GM15510 (cell line): ENCODE results near the gene PKD1L1.

Experiments
- POLR2A ChIP-seq: IDR thresholded peaks from 3 replicates; pipeline ENCODE4 v1.6.1; 2011; ENCODE audit warnings: borderline replicate concordance; ENCODE audit not compliant: insufficient read length; ENCODE audit errors: extremely low read depth

PKD1L1 gene

DNA sequence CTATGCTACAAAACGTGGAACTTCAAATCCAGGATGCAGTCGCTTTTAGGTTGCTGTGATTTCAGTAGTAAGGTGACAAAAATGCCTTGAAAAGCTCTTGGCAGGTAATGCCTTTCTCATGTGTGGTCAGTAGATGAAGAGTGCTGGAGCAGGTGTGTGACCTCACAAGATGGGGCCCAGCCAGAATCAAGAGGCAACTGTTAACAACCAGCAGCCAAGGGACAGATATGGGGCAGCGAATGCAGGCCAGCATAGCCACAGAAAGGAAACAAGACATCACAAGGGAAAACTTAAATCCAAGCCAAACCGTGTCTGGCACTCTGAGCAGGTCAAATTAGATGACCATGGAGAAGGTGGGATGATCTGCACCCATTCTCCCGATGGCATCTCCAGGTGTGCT lies 18.9 kb upstream of the PKD1L1 start:
- TF ChIP-seq POLR2A: no peak

DNA sequence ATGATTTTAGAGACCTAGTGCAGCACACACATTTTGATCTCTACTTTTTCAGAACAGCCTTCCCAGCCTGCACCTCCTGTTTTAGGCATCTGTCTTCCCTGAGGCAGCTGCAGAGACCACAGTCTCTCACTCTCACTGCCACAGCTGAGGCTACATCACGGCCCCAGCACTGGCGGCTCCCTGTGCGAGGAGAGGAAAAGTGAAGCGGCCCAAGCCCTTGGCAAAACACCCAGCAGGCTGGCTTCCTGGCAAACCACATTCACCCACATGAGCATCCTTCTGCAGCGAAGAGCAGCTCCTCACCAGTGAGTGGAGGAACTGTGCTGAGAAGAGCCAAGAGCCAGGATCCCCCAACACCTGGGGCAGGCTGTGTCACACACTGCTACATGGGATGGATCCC lies 17.2 kb upstream of the PKD1L1 start:
- no peak for TF ChIP-seq POLR2A

DNA sequence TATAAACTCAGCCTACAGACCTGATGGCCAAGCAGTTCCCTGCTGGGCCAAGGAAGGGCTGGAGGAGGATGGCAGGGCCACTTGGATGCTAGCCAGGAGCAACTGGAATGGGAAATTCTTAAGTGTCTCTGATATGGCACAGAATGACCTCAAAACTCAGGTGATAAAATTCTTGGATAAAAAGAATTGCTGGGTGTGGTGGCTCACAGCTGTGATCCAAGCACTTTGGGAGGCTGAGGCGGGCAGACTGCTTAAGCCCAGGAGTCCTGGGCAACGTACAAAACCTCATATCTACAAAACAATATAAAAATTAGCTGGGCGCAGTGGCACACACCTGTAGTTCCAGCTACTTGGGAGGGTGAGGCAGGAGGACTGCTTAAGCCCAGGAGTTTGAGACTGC lies 14.0 kb upstream of the PKD1L1 start:
- TF ChIP-seq POLR2A: no peak

DNA sequence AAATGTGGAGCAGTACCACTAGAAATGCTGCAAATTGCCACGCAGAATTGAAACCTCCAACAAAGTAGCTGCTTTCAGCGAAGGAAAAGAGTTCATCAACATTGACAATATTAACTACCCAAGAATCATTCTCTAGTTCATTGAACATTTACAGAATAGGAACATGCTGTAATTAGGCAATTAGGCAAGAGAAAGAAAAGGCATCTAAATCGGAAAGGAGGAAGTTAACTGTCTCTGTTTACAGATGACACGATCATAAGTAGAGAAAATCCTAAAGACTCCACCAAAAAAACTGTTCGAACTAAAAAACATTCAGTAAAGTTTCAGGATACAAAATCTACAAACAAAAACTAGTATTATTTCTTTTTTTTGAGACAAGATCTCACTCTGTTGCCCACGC lies 8.9 kb upstream of the PKD1L1 start:
- TF ChIP-seq POLR2A: no peak

DNA sequence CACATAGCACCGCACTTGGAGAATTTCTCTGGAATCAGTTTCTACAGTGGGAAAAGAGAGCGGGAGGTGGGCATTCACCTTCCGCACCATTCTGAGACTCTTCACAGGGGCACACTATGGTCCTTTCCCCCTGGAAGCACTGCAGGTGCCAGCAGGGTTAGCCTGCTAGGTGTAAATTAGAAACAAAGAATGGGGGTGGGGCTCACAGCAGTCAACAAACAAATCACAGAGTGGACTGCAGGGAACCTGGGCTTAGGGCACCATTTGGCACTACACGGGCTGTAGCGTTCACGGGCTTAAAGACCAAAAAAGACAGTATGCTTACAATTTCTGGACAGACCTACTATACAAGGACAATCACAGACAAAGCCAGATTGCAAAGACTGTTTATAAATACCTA lies 8.0 kb upstream of the PKD1L1 start:
- TF ChIP-seq POLR2A: no peak

DNA sequence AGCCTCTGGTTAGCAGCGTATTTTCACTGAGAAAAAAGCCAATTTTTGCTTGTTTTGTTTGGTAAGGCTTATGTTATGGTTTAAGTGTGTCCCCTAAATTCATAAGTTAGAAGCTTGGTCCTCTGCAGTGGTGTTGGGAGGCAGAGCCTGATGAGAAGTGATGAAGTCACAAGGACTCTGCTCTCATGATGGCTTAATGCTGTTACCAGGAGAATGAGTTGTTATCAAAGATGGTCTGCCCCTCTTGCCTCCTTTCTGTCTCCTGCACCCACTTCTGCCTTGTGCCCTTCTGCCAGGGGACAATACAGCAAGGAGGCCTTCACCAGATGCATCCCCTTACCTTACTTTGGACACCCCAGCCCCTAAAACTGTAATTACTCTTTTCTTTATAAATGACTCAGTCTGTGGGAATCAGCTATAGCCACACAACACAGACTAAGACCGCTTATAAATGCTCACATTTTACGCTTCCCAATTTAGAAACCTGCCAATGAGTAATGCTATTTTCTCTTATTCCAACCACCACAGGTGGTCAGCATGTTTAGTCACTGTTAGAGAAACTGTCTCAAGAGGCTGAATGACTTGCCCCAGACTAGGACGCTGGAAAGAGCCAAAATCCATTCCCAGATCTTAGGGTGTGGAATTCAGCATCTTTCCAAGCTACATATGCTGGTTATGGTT lies 6.1 kb upstream of the PKD1L1 start:
- no peak for TF ChIP-seq POLR2A

DNA sequence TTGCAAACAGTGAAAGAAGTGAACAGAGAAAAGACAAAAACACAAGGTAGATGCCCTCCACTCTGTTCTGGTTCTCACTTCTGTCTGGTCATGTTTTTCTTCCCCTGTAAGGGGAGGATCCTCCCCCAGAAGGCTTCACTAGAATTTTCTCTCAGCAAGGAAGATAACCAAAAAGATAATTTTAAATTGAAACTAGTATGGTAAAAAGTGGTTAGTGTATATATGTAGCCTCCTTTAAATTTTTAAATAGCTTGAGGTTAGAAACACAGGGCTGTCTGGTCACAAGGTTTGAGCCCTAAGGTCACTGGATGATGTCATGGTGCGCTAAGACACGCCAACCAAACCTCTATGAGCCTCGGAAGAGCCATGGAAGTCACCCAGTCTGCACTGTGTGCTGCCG lies 5.6 kb upstream of the PKD1L1 start:
- no peak for TF ChIP-seq POLR2A

DNA sequence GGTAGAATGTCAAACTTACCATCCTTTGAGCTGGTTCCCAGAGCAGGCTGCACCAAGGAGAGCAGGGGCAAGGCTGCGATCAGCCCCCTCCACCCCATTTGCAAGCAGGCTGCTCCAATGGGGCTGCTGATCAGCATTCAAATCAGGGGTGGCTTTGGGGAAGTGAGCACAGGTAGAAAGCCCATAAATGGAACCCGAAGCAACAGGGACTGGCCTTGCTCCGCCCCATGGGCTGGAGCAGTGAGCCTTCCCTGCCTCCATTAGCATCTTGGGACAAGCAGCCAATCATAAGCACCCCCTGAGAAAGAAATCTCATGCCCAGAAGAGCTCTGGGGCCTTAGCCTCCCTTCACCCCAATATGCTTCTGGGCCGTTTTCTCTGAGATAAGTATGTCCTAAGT lies 4.0 kb upstream of the PKD1L1 start:
- TF ChIP-seq POLR2A: no peak

DNA sequence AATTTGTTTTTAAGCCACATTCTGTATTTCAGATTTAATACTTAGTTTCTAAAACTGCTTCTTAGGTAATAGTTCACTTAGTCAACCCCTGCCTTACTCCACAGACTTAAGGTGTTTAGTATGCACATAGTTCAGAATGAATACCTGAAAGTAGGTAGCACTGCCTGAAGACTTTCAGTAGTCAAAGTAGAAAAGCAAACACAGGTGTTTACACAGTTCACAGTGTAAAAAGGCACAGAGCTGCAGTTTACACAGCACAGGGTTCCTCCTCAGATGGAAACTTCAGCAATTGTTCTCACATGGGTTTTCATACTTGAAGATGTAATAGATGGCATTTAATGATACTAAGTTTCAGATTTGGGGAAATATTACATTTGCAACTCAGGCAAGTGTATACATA lies 3.1 kb upstream of the PKD1L1 start:
- TF ChIP-seq POLR2A: no peak

DNA sequence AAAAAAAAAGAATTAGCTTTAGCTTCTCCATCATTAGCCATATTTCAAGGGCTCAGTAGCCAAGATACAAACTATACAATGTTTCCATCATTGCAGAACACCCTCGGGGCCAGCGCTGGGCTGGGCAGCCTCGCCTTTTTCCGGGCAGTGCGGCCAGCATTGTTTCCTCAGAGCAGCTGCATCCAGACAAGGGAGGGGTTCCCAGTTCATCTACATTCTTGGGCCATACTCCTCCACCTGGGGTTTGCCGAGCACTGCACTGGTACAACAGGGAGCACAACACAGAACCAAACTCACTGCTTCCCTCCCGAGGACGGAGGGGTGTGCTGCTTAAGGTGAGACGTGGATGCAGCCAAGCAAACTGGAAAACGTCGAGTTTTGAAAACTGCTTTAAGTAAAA lies 2.4 kb upstream of the PKD1L1 start:
- TF ChIP-seq POLR2A: no peak

DNA sequence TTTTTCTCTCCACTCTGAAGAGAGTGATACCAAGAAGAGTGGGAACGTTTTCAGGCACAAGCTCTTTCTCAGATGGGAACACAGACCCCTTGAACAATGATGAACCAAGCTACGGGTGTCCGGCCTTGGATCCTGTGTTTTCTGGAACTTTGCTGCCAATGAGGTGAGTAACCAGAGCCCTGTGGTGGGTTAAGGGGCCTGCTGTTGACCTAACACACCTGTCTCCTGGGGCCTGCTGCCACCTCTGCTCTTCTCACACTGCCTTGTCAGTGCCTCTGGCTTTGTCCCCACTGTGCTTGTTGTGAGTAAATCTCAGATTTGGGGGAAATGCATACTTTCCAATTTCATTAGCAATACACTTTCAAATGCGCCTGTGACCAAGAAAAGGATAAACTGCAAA lies 1.4 kb upstream of the PKD1L1 start:
- no peak for TF ChIP-seq POLR2A

DNA sequence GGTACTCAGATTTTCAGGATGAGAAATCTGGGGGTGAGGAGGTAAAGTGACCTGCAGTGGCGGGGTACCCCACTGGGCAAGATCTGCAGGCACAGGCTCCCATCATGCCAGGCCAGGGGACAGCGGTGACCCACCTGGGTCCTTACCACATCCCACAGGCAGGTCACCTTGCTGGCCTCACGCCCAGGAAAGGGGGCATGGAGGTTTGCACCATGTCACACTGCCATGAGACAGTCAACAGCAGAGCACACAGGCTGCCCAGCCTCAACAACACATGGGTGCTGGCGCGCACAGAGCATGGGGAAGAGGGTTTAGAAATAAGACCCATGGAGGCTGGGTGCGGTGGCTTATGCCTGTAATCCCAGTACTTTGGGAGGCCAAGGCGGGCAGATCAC lies 914 bp downstream of the PKD1L1 start:
- TF ChIP-seq POLR2A: no peak

DNA sequence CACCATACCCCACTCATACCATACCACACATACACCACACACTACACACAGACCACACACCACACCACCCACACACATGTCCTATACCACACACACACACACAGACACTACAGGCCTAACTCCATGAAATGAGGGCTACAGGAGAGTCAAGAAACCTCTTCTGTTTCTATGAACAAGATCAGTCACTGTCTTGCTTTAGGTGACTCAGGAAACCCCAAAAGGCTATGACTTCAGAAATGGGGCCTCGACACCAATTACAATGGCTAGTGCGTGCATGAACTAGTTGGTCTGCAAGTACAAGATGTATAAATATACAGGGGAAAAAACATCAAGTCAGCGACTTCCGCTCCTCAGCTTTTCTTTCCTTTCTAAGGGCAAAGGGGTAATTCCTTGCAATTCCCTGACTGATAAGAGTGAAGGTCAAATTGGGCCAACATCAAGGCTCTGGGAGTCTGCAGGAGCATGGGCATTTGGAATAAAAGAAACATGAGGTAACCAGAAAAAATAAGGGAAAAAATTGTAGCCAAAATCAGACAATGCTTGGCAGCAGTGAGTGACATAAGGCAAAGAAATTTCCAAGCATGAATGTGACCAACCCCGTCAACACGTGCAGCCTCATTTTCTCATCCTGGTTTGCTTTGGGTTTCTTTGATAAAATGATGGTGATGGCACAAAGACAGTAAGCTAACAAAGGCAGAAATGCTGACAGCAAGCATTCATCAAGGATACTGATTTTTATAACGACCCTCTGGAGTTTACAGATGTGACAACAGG lies 1.5 kb downstream of the PKD1L1 start:
- TF ChIP-seq POLR2A: no peak

DNA sequence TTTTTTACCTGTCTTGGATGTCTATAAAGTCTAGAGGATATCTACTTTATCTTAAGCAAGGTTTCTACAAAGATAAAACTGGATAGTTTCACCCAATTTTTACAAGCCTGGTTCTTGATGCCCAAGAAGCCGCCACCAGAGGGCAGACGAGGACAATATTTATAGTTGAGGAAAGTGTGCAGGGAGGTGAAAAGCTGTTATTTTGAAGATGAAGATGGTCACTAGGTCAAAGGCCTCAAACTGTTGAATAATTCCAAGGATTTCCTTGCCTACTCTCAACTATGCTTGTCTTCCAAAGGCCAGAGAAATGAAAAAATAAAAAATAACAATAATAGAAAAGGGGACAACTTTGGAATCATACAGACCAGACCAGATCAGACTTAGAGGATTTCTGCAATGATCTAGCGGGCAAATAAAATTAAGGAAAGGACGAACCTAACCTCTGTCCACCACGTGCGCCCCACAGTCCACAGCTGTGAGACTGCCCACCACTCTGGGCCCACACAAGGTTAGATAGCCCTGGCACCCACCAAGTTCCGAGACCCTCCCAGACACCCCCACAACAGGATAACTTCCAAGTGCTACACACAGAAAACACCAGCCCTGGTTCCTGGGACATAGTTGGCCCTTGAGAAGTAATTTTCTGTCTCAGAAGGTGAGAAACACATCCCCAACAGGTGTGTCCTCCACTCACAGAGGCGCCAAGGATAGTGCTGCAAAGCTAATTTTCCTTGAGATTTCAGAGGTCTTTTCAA lies 2.8 kb downstream of the PKD1L1 start:
- no peak for TF ChIP-seq POLR2A

DNA sequence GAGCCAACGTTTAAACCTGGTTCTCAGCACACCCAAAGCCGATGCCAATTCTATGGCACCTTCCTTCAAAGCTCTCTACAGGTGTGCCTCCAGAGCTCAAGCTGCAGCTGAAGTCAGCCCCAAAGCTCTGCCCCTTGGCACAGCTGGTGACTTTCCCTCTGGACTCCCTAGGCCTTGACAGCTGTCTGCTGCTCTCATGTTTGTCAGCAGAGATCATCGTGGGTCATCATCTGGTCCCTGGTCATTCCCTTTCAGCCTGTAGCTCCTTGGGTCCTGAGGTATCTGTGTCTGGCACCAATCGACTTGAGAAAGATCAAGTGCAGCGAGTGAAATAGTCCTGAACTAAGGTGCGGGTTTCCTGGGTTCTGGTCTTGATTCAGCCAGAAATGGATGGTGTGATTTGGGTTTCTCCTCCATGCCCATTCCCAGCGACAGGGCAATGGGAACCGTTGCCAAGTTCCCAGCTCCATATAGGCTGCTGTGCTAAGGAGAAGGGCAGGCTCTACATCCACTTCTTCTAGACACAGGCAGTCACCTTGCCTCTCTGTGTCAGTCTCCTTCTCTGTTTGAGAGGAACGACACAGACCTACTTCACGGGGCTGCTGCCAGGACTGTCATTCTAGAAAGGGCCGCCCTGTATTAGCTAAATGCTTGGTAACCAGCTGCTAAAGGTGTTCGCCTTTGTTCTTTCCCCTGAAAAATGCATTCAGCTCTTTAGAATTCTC lies 3.6 kb downstream of the PKD1L1 start:
- no peak for TF ChIP-seq POLR2A
